Uterus (tissue), 2 donors: ENCODE data around the gene AGTR1.

ENCODE experiments used
- CTCF ChIP-seq, 4 experiments: fragments of 200-600 bp in 2 of 4; fragments of 450-650 bp in 2 of 4; sonication (generic) in 2 of 4; IDR thresholded peaks; one replicate each; pipeline ENCODE4 v1.5.1; 2016 to 2019; ENCODE audit warnings: antibody characterized with exemption in 4 of 4, mild to moderate bottlenecking in 2 of 4, moderate library complexity in 1 of 4
- POLR2A ChIP-seq, 2 donors: fragments of 450-650 bp; IDR thresholded peaks; one replicate each; pipeline ENCODE4 v1.6.1; 2016; ENCODE audit warnings: antibody characterized with exemption in 2 of 2, mild to moderate bottlenecking in 1 of 2, moderate library complexity in 1 of 2

GRCh38 chr3:148716657-148717056, 19.0 kb downstream of the AGTR1 start:
- TF ChIP-seq CTCF (IDR thresholded peaks at IDR 0.05), result no peak
- no peak for TF ChIP-seq POLR2A (IDR thresholded peaks at IDR 0.05)
